ENCODE results near the gene DDN.

Gene DDN

DNA sequence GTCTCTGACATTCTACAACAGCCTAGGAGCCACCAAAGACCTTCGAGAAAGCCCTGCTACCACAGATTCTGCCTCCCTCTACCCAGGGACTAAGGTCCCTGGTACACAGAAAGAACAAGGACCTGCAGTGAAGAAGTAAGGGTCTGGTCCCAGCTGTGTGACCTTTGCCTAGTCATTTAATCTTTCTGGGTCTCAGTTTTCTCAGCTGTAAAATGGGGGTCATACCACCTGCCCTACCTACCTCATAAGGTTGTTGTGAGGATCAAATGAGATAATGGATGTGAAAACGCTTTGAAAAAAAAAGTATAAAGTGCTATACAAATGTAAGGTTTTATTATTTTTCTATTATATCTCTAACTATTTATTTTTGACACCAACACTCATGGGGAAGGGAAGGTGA lies 24.6 kb upstream of the DDN start:
- TF ChIP-seq, protein P1, sequence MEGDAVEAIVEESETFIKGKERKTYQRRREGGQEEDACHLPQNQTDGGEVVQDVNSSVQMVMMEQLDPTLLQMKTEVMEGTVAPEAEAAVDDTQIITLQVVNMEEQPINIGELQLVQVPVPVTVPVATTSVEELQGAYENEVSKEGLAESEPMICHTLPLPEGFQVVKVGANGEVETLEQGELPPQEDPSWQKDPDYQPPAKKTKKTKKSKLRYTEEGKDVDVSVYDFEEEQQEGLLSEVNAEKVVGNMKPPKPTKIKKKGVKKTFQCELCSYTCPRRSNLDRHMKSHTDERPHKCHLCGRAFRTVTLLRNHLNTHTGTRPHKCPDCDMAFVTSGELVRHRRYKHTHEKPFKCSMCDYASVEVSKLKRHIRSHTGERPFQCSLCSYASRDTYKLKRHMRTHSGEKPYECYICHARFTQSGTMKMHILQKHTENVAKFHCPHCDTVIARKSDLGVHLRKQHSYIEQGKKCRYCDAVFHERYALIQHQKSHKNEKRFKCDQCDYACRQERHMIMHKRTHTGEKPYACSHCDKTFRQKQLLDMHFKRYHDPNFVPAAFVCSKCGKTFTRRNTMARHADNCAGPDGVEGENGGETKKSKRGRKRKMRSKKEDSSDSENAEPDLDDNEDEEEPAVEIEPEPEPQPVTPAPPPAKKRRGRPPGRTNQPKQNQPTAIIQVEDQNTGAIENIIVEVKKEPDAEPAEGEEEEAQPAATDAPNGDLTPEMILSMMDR (IDR thresholded peaks at IDR 0.05; ENCODE audit: control extremely low read depth, extremely low read depth, low read depth, missing control alignments) = no peak
- CTCF ChIA-PET = interaction anchor here (0.9 to 18.9 kb wide), 6 partner anchors 9 to 40 kb away, joined by 4 to 203 read pairs (median 6); no protein-coding TSS in a partner anchor
- no peak for DNase-seq (ENCODE audit: extremely low spot score)
- POLR2A ChIA-PET = no interaction called here

DNA sequence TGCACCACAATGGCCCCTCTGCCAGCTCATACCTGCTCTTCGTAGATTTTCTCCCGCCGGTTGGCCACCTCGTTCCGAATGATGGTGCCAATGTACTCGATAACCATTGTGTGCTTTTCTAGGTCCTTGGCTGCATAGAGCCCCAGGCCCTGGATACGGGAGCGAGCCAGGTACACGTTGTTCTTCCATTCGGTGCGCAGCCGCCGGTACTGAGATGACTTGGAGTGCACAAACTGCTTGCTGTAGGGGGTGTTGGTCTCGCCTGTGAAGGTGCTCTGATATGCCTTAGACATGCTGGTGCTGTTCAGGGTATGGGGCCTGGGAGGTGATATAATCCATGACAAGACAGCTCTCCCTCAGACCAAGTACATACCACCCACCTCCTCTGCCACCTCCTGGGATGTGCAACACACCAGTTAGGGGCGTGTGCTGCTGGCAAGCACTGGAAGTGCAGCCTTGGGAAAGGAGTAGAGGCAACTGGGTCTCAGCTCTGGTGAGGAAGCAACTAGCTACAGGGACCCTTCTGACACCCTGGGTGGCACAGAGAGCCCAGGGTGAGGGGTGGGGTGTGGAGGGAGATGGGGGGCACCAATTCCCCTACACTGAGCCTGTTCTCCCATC lies 23.5 kb upstream of the DDN start:
- ChIA-PET CTCF (interaction anchor here (1.0 to 18.9 kb wide), 9 partner anchors 8 to 66 kb away, joined by 3 to 203 read pairs (median 5); no protein-coding TSS in a partner anchor), POLR2A (no interaction called here)
- no peak for DNase-seq (ENCODE audit: extremely low spot score)
- TF ChIP-seq, protein P1 (IDR thresholded peaks at IDR 0.05; ENCODE audit: control extremely low read depth, extremely low read depth, low read depth, missing control alignments) = no peak

DNA sequence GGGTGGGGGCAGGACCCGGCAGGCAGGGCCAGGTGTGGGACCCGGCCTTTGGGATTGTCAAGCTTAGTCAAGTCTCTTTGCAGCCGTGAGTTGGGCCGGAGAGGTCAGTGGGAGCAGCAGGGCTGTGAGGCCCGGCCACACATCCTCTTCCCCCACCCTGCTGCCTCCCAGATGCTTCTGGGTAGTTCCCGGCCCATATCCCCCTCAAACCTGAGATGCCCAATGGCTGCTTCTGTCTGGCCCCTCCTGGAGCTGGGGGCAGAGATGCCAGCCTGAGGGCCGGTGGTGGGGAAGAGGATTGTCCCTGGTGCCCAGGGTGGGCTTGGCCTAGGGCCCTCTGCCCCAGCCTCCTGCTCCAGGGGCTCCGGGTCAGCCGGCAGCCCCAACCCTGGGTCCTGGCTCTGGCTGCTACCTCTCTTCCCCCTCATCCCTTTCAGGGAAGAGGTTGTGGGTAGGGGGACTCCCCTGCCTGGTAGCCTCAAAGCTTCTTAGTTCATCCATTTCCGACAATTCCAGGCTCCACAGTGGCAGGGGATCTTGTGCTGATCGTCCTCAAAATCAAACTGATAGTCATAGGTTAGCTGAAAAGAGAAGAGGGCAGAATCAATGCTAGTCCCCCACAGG lies 22.2 kb upstream of the DDN start:
- TF ChIP-seq, protein P1 (IDR thresholded peaks at IDR 0.05; ENCODE audit: control extremely low read depth, extremely low read depth, low read depth, missing control alignments) = no peak
- CTCF ChIA-PET = interaction anchor here (0.8 to 18.9 kb wide), 12 partner anchors 8 to 168 kb away, joined by 3 to 203 read pairs (median 14); partner anchors contain the start of gene TUBA1B
- no peak for DNase-seq (ENCODE audit: extremely low spot score)
- POLR2A ChIA-PET = no interaction called here

DNA sequence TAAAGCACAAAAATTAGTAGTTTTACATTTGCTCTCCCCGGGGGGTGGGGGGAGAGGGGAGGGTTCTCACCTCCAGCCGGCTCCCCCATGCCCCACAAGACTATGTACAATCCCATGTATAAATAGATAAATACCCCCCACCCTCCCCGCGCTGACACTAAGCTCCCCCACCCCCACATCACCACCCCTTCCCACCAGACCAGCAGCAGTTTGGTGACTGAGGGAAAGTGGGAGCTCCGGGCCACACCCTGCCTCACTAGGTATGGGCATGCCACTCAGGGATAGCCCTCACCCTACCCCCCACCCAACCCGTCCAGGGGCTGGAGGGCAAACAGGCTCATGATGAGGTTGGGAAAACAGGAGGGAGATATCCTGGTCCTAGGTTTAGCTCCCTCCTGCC lies 21.3 kb upstream of the DDN start:
- ChIA-PET CTCF (interaction anchor here (0.8 to 18.9 kb wide), 20 partner anchors 8 to 534 kb away, joined by 3 to 203 read pairs (median 6); partner anchors contain the start of genes TUBA1B and WNT1), POLR2A (interaction anchor here (0.7 to 1.2 kb wide), 2 partner anchors 23 to 104 kb away, joined by 3 to 6 read pairs; no protein-coding TSS in a partner anchor)
- DNase-seq (ENCODE audit: extremely low spot score) = no peak
- TF ChIP-seq, protein P1 (IDR thresholded peaks at IDR 0.05; ENCODE audit: control extremely low read depth, extremely low read depth, low read depth, missing control alignments) = no peak

DNA sequence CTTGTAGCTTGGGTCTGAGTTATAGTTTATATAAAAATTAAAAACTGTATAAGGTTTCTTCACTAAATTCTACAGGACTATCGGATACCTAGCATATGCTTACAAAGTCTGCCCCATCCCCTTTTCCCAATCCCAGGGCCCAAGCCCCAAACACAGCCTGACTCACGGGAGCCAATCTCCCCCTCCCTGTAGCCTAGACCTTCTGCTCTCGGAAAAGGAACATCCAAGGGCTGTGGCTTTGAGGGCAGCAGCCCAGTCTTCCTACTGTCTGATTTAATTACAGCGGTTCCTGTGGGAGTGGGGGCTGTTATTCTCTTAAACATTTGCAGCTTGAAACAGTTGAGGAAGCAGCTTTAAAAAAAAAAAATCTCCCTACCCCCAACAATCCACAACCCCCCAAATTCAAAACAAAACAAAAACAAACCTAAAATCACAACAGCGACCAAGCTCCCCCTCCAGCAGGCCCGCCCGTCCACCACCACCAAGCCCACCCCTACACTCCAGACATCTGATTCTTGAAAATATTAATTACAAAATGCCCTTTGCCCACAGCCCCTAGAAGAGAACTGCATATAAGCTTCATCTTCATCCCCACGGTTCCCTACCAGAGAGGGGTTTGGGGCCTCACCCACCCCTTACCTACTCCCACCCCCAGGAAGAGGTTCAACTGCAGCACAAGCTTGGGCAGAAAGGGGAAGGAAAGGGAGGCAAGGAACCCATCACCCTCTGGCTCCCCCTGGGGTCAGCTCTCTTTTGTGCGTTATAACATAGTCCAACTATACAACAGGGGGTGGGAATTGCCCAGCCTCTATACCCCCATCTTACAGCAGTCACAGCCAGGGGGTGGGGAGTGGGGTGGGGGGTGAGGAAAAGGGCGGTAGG lies 20.5 kb upstream of the DDN start:
- ChIA-PET POLR2A (interaction anchor here (0.7 to 1.2 kb wide), 3 partner anchors 22 to 111 kb away, joined by 3 to 6 read pairs (median 3); partner anchors contain the start of gene TUBA1B), CTCF (interaction anchor here (0.8 to 18.9 kb wide), 23 partner anchors 8 to 534 kb away, joined by 3 to 203 read pairs (median 6); partner anchors contain the start of genes TUBA1B and WNT1)
- peak; percentile 70 for DNase-seq (ENCODE audit: extremely low spot score)

More for the DNA sequence above, 20.5 kb upstream of the DDN start:
- TF ChIP-seq, protein P1 (IDR thresholded peaks at IDR 0.05; ENCODE audit: control extremely low read depth, extremely low read depth, low read depth, missing control alignments) = peak; percentile 42
